Brain pericyte (primary cell): Measurements from ENCODE around the gene TOE1.
A peak's percentile ranks its signal among the peaks of the same experiment; 100 is the strongest.
"Not testable (repeated sequence)": the region's sequence is repeated elsewhere in the genome, so short reads cannot be mapped to it uniquely, and the experiment has no call there.

Experiments used
- DNase-seq: peaks from one replicate; pipeline ENCODE4 v3.0.0-alpha.2; 2012; ENCODE audit warnings: low read depth, low spot score

The TOE1 gene

DNA sequence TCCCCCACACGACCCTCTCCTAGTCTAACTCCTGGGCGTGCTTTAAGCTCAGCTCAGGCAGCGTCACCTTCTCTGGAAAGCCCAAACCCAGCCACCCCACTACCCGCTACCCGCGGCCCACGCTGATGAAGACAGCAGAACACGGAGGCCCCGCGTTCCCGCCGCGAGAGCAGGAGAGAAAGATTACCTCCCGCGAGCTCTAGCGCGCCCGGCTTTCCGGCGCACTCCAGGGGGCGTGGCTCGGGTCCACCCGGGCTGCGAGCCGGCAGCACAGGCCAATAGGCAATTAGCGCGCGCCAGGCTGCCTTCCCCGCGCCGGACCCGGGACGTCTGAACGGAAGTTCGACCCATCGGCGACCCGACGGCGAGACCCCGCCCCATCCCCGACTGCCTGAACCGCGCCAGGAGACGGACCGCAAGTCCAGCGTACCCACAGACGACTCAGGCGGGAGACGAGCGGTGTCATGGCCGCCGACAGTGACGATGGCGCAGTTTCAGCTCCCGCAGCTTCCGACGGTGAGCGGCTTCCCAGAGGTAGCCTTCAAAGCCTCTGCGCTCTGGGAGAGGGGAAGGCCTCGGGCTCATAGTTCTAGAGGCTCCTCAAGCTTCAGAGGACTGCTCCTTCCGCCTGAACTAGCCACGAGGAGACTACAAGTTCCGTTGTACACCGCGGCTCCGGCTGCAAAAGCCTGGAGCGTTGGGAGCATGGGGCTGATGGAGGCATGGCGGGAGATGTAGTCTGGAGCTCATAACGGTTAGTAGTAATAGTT is at the start of gene TOE1, which contains the start of gene MUTYH:
TOE1 (plus strand) TSS at position 382 of the 770 bp plus-strand sequence; CDS start at position 465, 83 bp downstream.
MUTYH (minus strand) TSS at position 652 of the 770 bp plus-strand sequence. CDS start 5,935 bp downstream, outside the sequence.
- peak; percentile 82 for DNase-seq

- not testable (repeated sequence) for DNase-seq
Measured at GRCh38 chr1:45291002-45291401, 49.0 kb upstream of the TOE1 start.

DNA sequence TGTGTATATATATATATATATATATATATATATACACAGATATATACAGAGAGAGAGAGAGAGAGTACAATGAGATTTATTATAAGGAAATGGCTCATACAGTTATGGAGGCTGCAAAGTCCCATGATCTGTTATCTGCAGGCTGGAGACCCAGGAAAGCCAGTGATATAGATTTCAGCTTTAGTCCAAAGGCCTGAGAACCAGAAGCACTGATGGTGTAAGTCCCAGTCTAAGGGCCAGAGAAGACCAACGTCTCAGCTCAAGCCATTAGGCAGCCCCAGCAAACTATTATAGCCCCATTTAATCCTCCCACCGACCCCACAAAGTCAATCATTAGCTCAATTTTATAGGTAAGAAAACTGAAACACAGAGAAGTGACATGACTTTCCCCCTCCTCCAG is 48.3 kb upstream of the TOE1 start:
- DNase-seq: no peak

DNA sequence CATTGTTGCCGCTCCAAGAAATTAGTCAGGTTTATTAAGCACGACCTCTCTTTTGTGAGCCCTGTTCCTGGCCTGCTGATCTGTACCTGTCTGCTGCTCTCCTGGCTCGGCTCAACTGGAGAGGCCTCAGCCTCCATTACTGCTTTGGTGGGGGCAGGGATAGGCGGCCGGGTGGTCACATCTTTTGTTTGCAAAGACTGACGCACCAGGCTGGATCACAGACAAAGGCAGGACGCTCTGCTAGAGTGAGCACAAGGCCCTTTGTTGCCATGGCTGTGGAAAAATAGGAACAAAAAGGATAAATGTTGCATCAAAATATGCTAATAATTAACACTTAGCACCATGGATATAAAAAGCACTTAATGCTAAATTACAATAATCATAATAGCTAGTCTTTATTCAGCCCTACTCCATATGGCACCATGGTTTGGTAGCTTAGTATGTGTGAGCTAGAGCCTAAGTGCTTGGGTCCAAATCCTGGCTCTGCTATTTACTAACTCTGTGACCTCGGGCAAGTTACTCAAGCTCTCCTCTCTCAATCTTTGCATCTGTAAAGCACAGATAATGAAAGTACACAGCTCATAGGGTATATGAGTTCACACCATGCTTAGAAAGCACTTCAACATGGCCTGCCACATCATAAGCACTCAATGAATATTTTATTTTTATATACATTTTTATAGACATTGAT is 42.2 kb upstream of the TOE1 start:
- no peak for DNase-seq

DNA sequence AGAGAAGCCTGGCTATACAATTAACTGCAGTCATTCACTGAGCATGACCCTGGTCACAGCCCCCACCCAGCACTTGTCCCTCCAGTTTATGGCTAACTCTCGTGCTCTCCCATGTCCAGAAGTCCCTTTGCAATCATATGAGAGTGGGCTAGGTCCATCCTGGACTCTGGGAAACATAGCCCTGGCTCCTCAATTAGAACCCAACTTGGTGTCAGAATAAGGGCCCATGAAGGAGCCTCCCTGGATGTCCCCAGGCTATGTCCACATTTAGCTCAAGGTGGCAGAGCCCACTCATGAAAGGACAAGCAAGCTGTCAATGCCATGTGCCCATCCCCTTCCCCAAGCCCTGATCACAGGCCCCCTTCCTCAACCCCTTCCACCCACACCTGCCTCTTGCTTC is 40.7 kb upstream of the TOE1 start:
- no peak for DNase-seq

DNA sequence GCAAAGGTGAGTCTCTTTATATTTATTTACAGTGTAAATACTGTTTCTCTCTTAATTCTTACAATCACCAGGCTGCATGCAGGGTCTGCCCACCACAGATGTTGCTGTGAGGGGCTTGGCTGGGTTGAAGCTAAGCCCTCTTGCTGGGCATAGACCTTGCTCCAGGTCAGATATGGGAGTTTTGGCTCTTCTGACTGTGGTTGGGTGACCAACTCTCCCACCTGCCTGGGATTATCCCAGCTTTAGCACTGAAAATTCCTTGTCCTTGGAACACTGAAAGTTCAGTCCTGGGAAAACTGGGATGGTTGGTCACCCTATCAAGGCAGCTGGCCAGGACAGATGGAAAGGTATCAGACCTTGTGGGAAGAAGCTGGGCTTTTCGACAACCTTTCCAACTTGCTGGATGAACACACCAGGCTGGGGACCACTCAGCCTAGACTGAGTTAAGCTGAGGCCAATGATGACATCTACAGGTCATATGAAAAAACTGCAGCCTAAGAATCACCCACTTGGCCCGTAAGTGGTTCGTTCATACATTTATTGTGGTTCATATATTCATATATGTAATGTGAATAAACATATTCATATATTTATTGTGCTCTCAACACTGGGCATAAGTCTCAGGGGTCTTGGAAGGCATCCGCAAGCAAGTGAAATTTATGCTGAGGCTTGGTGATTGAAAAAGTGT is 39.8 kb upstream of the TOE1 start:
- peak; percentile 39 for DNase-seq

- no peak for DNase-seq
Measured at GRCh38 chr1:45300669-45300997, 39.3 kb upstream of the TOE1 start.

DNA sequence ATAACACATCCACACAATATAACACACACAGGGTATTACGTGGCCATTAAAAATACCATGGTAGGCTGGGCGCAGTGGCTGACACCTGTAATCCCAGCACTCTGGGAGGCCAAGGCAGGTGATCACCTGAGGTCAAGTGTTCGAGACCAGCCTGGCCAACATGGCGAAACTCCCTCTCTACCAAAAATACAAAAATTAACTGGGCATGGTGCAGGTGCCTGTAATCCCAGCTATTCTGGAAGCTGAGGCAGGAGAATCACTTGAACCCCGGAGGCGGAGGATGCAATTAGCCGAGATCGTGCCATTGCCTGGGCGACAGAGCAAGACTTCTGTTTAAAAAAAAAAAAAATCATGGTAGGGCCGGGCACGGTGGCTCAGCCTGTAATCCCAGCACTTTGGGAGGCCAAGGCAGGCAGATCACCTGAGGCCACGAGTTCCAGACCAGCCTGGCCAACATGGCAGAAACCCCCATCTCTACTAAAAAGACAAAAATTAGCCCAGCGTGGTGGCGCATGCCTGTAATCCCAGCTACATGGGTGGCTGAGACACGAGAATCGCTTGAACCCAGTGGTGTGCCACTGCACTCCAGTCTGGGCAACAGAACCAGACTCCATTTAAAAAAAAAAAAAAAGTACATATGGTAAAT is 37.3 kb upstream of the TOE1 start:
- no peak for DNase-seq

DNA sequence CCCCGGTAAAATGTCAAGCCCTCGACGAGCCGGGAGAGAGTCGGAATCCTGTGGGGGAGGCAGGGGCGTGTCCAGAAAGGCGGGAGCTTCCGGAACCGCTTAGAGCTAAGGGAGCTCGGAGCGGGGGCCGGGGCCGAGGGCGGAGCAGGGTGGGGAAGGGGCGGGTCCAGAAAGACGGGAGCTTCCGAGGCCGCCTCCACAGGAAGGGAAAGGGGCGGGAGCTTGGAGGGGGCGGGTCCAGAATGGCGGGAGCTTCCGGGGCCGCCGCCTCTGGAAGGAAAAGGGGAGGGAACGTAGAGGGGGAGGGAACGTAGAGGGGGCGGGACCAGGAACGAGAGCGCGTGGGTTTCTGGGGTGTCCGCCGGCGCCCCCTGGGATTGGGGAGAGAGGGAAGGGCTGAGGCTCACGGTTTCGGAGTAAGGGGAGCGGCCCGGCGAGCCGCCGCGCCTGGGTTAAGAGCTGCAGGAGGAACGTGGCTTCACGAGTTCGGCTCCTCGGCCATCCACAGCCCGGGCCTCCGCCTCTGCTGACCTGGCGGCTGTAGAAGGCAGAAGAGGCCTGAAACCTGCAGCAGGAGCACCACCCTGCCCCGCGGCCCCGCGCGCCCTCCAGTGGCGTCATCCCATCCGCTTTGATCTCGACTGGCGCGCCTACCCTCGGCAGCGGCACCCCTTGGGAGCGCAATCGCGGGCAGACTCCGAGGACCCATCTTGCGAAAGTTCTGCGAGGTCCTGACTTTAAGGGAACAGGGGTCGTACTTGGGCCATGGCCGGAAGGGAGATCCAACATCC is 36.3 kb upstream of the TOE1 start:
- DNase-seq: peak; percentile 88

DNA sequence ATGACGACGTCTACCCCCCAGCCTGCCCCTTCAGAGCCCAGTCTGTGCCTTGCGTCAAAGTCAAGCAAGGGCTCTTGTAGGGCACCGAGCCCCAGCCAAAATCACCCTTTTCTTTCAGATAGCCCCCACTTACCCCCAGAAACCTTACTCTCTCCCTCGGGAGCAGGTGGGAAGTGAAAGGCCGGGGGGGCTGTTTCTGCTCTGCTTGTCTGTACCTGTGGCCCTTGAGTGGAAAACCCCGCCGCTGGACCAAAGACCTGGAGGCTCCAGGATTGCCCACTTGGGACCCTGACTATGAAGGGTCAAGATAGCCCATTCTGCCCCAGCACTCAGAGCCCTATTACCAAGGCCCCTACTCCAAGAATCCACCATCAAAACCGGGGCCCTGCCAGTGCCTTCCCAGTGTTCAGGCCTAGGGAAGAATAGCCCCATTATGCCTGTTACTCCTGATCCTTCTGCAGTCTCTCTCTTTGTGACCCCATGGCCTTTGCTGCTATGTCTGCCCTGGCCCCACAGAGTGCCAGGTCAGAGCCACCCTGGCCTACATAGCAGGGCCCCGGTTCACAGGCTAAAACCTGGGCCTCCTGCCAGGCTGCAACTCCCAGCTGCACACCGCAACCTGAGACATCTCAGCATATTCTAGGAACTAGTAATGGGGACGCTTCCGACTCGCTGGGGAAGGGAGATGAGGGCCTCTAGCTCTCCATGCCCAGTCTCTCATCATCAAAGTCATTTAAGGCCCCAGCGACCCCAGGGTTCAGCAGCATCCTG is 35.5 kb upstream of the TOE1 start:
- DNase-seq: no peak

GRCh38 chr1:45305231-45305630 is 34.7 kb upstream of the TOE1 start:
- DNase-seq: no peak

- DNase-seq: no peak
Measured at GRCh38 chr1:45306319-45306718, 33.7 kb upstream of the TOE1 start.

- no peak for DNase-seq
Measured at GRCh38 chr1:45306905-45307304, 33.1 kb upstream of the TOE1 start.

GRCh38 chr1:45314266-45314665 is 25.7 kb upstream of the TOE1 start:
- no peak for DNase-seq

GRCh38 chr1:45317166-45317565 is 22.8 kb upstream of the TOE1 start:
- no peak for DNase-seq

GRCh38 chr1:45319761-45320160 is 20.2 kb upstream of the TOE1 start:
- no peak for DNase-seq

GRCh38 chr1:45321444-45321843 is 18.5 kb upstream of the TOE1 start:
- no peak for DNase-seq

- DNase-seq: no peak
Measured at GRCh38 chr1:45322486-45323040, 17.4 kb upstream of the TOE1 start.

DNA sequence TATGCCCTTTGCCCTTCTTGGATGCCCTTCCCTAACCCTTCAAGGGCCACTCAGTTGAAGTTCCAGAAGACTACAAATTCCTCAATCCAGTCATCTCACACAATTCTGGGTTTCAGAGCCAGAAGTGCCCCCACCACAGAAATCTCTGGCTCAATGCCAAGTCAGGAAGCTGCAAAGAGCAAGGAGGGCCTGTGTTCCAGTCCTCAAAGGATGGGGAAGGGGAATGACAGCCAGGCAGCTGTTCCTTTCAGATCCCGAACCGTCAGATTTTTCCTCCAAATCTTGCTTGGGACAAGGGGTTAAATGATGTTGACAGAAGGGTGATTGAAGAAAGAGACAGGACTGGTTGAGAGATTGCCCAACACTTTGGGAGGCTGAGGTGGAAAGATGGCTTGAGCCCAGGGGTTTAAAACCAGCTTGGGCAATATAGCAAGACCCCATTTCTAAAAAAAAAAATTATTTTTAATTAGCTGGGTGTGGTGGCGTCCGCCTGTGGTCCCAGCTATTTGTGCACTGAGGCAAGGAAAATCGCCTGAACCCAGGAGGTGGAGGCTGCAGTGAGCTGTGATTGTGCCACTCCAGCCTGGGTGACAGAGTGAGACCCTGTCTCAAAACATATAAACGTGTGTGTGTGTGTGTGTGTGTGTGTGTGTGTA is 14.0 kb upstream of the TOE1 start:
- DNase-seq: no peak
